Fibroblast of lung (primary cell): ENCODE results near the gene BANF2. TPM values are rescaled to one million over a fixed set of nuclear protein-coding genes. Genes with fewer than 3 reads are reported as not detected.

Experiments used
- DNase-seq, 2 donors: peaks; one replicate each; pipeline versions ENCODE4 v3.0.0 to v3.0.0-alpha.2; 2010; ENCODE audit warnings: low read depth in 2 of 2
- H2AFZ ChIP-seq: 2 replicates; pipeline ENCODE4 v1.5.1; 2012; ENCODE audit warnings: low read length, control low read depth, inconsistent platforms
- H3K27ac ChIP-seq: 2 replicates; pipeline ENCODE4 v1.5.1; 2011; ENCODE audit warnings: low read length, control low read depth; ENCODE audit not compliant: insufficient read depth
- H3K27me3 ChIP-seq: 2 replicates; pipeline ENCODE4 v1.5.1; 2011; ENCODE audit warnings: mild to moderate bottlenecking, low read length; ENCODE audit not compliant: control insufficient read depth, insufficient read depth
- H3K36me3 ChIP-seq: 2 replicates; pipeline ENCODE4 v1.5.1; 2011; ENCODE audit warnings: low read length; ENCODE audit not compliant: control insufficient read depth, insufficient read depth
- H3K4me1 ChIP-seq: 2 replicates; pipeline ENCODE4 v1.5.1; 2011; ENCODE audit warnings: low read length; ENCODE audit not compliant: control insufficient read depth, insufficient read depth; ENCODE audit errors: extremely low read depth
- H3K4me2 ChIP-seq: 2 replicates; pipeline ENCODE4 v1.5.1; 2011; ENCODE audit warnings: low read length, control low read depth; ENCODE audit not compliant: insufficient read depth; ENCODE audit errors: extremely low read depth
- H3K4me3 ChIP-seq, 4 experiments: fragments of 200-600 bp in 1 of 4; sonication (generic) in 1 of 4; replicated peaks in 1 of 4; 2 replicates each; pipeline ENCODE4 v1.5.1; 2011 to 2016; ENCODE audit warnings: low read length in 4 of 4, low read depth in 3 of 4, mild to moderate bottlenecking in 3 of 4, control low read depth in 2 of 4, inconsistent platforms in 1 of 4, mixed read lengths in 1 of 4; ENCODE audit not compliant: insufficient read depth in 1 of 4; ENCODE audit errors: control extremely low read depth in 1 of 4
- H3K79me2 ChIP-seq: 2 replicates; pipeline ENCODE4 v1.5.1; 2012; ENCODE audit warnings: mild to moderate bottlenecking, low read length, inconsistent platforms; ENCODE audit not compliant: control insufficient read depth, insufficient read depth
- H3K9ac ChIP-seq: 2 replicates; pipeline ENCODE4 v1.5.1; 2011; ENCODE audit warnings: mild to moderate bottlenecking, low read length, control low read depth; ENCODE audit not compliant: insufficient read depth
- H3K9me3 ChIP-seq: 2 replicates; pipeline ENCODE4 v1.5.1; 2012; ENCODE audit warnings: low read depth, low read length; ENCODE audit not compliant: control insufficient read depth, insufficient read depth
- H4K20me1 ChIP-seq: 2 replicates; pipeline ENCODE4 v1.5.1; 2011; ENCODE audit warnings: low read length; ENCODE audit not compliant: control insufficient read depth, insufficient read depth; ENCODE audit errors: extremely low read depth
- CTCF ChIP-seq, 2 donors: IDR thresholded peaks in 1 of 2; conservative IDR thresholded peaks in 1 of 2; 1 replicate in 1 of 2; 2 replicates in 1 of 2; pipeline ENCODE4 v1.5.1; 2011 to 2012; ENCODE audit warnings: low read length in 2 of 2, control low read depth in 1 of 2, inconsistent platforms in 1 of 2, low read depth in 1 of 2, mild to moderate bottlenecking in 1 of 2
- EZH2 ChIP-seq: IDR thresholded peaks from 2 replicates; pipeline ENCODE4 v1.5.1; 2012; ENCODE audit warnings: low read length, control low read depth, mild to moderate bottlenecking; ENCODE audit errors: missing control alignments
- polyA plus RNA-seq, 2 donors: library from polyadenylated mRNA; depleted of rRNA in 1 of 2; stranded (reverse) in 1 of 2; unstranded in 1 of 2; fragments of >200 nt; gene quantifications; 2 replicates each; pipeline ENCODE4 v1.2.1, GENCODE V29; 2011 to 2012; ENCODE audit warnings: missing spikeins in 1 of 2
- total RNA-seq: library from RNA; depleted of rRNA; stranded (reverse); fragments of >200 nt; gene quantifications from 2 replicates; pipeline ENCODE4 v1.2.1, GENCODE V29; 2014

BANF2 gene
- total and polyA plus RNA-seq, 2 donors (not counting 1 experiment from before 2014, with no cell fraction given): not detected

- H3K9ac ChIP-seq: no peak overlapping the region
- H2AFZ ChIP-seq: no peak overlapping the region
- H3K79me2 ChIP-seq: peaks cover 83% of the 10 kb centered on the region
- H3K4me1 ChIP-seq: peaks cover 22% of the 10 kb centered on the region
- H3K4me3 ChIP-seq: no peak overlapping the region
- peak; percentile 38 to 62 for DNase-seq
- H3K27me3 ChIP-seq: no peaks in the 10 kb centered on the region
- peak; percentile 71 to 73 for TF ChIP-seq CTCF (conservative IDR thresholded peaks at IDR 0.05 in 1 of 2, IDR thresholded peaks at IDR 0.05 in 1 of 2; ENCODE audit: low read depth in 1 of 2, low read length in 2 of 2)
- no peak for TF ChIP-seq EZH2
- no peaks in the 10 kb centered on the region for H3K9me3 ChIP-seq
- H3K36me3 ChIP-seq: peaks cover 27% of the 10 kb centered on the region
- peaks cover 4% of the 10 kb centered on the region for H4K20me1 ChIP-seq
- H3K27ac ChIP-seq: peak overlapping the region; percentile 26
- H3K4me2 ChIP-seq: no peak overlapping the region
Measured at GRCh38 chr20:17654649-17655285, 45.0 kb upstream of the BANF2 start.

- peaks cover 5% of the 10 kb centered on the region for H4K20me1 ChIP-seq
- no peak overlapping the region for H3K4me2 ChIP-seq
- peaks cover 28% of the 10 kb centered on the region for H3K36me3 ChIP-seq
- no peak overlapping the region for H3K9ac ChIP-seq
- H3K27ac ChIP-seq: peak overlapping the region; percentile 26
- H3K4me1 ChIP-seq: peaks cover 21% of the 10 kb centered on the region
- H3K79me2 ChIP-seq: peaks cover 83% of the 10 kb centered on the region
- no peak overlapping the region for H3K4me3 ChIP-seq
- H3K9me3 ChIP-seq: no peaks in the 10 kb centered on the region
- H2AFZ ChIP-seq: no peak overlapping the region
- TF ChIP-seq EZH2: no peak
- no peak for TF ChIP-seq CTCF (conservative IDR thresholded peaks at IDR 0.05 in 1 of 2, IDR thresholded peaks at IDR 0.05 in 1 of 2; ENCODE audit: low read depth in 1 of 2, low read length in 2 of 2)
- peak in 1 of 2 donors; percentile 63 for DNase-seq
- no peaks in the 10 kb centered on the region for H3K27me3 ChIP-seq
Measured at GRCh38 chr20:17655286-17655651, 44.5 kb upstream of the BANF2 start.

- Histone ChIP-seq H3K4me3 (no peak overlapping the region), H2AFZ (no peak overlapping the region), H4K20me1 (peaks cover 8% of the 10 kb centered on the region), H3K27me3 (no peaks in the 10 kb centered on the region), H3K27ac (peak overlapping the region; percentile 39), H3K9ac (no peak overlapping the region), H3K36me3 (peaks cover 26% of the 10 kb centered on the region), H3K79me2 (peaks cover 83% of the 10 kb centered on the region), H3K4me1 (peaks cover 14% of the 10 kb centered on the region), H3K4me2 (no peak overlapping the region), H3K9me3 (no peaks in the 10 kb centered on the region)
- DNase-seq: peak in 1 of 2 donors; percentile 69
- no peak for TF ChIP-seq CTCF (conservative IDR thresholded peaks at IDR 0.05 in 1 of 2, IDR thresholded peaks at IDR 0.05 in 1 of 2; ENCODE audit: low read depth in 1 of 2, low read length in 2 of 2)
- TF ChIP-seq EZH2: no peak
Measured at GRCh38 chr20:17655865-17656479, 43.8 kb upstream of the BANF2 start.
